ENCODE measurements around the gene SOD1. TPM values are rescaled to one million over a fixed set of nuclear protein-coding genes. Genes with fewer than 3 reads are reported as not detected.

Gene SOD1
- total RNA-seq, 1 donor from 2014 or later: 87.7 TPM

GRCh38 chr21:31711326-31711725 lies 51.8 kb downstream of the SOD1 start:
- DNase-seq (ENCODE audit: low spot score in 2 of 2): no peak
- intact Hi-C loops (cut with DNase I): loop anchor here (2.0 kb wide), 1 partner anchor 21 kb away; the partner anchor contains the start of gene SCAF4

DNA sequence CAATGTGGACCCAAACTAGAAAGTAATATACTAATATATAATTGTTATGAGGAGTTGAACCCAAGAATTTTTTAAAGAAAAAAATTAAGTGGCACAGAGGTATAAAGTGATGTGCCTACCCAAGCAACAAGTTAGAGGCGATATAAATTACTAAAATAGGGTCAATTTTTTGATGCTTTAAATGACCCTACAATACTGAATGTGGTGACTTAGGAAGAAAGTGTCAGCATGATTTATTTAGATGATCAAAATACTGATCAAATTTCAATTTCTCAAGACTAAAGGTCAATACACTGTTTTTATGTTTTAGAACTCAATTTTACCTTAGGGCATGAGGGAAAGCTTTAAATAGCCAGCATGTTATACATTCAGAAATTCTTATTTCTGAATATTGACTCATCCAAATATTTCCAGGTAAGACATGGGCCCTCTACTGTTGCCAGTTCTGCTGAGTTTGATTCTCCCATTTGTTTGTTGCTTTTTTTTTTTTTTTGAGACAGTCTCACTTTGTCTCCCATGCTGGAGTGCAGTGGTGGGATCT lies 52.3 kb downstream of the SOD1 start:
- Histone ChIP-seq H3K36me3 (no peaks in the 10 kb centered on the region), H3K27ac (no peak overlapping the region), H3K4me3 (no peak overlapping the region), H3K4me1 (peaks cover 6 to 47% of the 10 kb centered on the region in 2 donors), H3K9me3 (no peaks in the 10 kb centered on the region), H3K27me3 (no peaks in the 10 kb centered on the region)
- DNase-seq (ENCODE audit: low spot score in 2 of 2): no peak
- intact Hi-C loops (cut with DNase I): loop anchor here (2.0 kb wide), 1 partner anchor 21 kb away; the partner anchor contains the start of gene SCAF4
- no peak for TF ChIP-seq CTCF (IDR thresholded peaks at IDR 0.05)

More at GRCh38 chr21:31711326-31711725, 51.8 kb downstream of the SOD1 start:
- no peak for TF ChIP-seq CTCF (IDR thresholded peaks at IDR 0.05)
- no peak overlapping the region for H3K4me3 ChIP-seq
- no peaks in the 10 kb centered on the region for H3K36me3 ChIP-seq
- H3K27me3 ChIP-seq: no peaks in the 10 kb centered on the region
- no peak overlapping the region for H3K27ac ChIP-seq
- peaks cover 6 to 47% of the 10 kb centered on the region in 2 donors for H3K4me1 ChIP-seq
- no peaks in the 10 kb centered on the region for H3K9me3 ChIP-seq

- Histone ChIP-seq H3K27me3 (no peaks in the 10 kb centered on the region), H3K36me3 (no peaks in the 10 kb centered on the region), H3K27ac (no peak overlapping the region), H3K4me1 (peaks cover 6 to 45% of the 10 kb centered on the region in 2 donors), H3K4me3 (no peak overlapping the region), H3K9me3 (no peaks in the 10 kb centered on the region)
- TF ChIP-seq CTCF (IDR thresholded peaks at IDR 0.05): no peak
- DNase-seq (ENCODE audit: low spot score in 2 of 2): no peak
- intact Hi-C loops (cut with DNase I): no loop called here
Measured at GRCh38 chr21:31713115-31713514, 53.6 kb downstream of the SOD1 start.

DNA sequence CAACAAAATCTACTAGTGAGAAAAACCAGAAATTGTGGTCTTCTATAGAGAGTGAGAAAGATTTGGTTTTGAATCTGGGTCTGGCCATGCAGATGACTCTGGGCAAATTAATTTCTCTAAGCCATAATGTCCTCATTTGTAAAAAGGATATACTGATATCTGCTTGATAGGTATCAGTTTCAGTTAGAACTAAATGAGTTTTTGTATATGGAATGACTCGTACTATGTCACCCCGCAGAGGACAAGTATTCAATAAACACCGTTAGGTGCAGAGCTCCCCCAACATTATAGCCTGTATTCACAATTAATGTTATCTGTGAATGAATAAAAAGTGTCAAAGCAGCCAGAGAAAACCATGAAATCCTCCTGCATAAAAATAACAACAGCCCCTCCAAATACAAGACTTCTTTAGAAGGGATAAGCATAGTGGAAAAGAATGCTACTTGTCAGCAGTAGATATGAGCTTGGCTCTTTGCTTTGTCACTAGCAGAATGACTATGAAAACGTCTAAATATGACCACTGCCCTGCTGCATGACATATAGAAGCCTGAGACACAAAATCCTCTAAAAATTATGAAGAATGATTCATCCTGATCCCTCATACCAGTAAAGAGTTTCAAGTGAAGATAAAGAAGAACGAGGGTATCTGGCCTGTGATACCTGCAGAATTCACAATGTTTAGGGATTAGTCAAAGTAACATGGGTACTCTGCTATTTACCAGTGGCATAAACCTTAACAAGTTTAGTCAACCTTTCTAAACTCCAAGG lies 54.7 kb downstream of the SOD1 start:
- intact Hi-C loops (cut with DNase I): no loop called here
- H3K9me3 ChIP-seq: no peaks in the 10 kb centered on the region
- no peak overlapping the region for H3K4me3 ChIP-seq
- H3K4me1 ChIP-seq: peaks cover 6 to 41% of the 10 kb centered on the region in 2 donors
- TF ChIP-seq CTCF (IDR thresholded peaks at IDR 0.05): no peak
- no peak overlapping the region for H3K27ac ChIP-seq
- H3K27me3 ChIP-seq: no peaks in the 10 kb centered on the region
- no peak for DNase-seq (ENCODE audit: low spot score in 2 of 2)
- H3K36me3 ChIP-seq: no peaks in the 10 kb centered on the region

GRCh38 chr21:31714741-31715365 lies 55.4 kb downstream of the SOD1 start:
- Histone ChIP-seq H3K9me3 (no peaks in the 10 kb centered on the region), H3K4me3 (no peak overlapping the region), H3K27ac (no peak overlapping the region), H3K4me1 (peaks cover 6 to 38% of the 10 kb centered on the region in 2 donors), H3K36me3 (no peaks in the 10 kb centered on the region), H3K27me3 (no peaks in the 10 kb centered on the region)
- DNase-seq (ENCODE audit: low spot score in 2 of 2): no peak
- no peak for TF ChIP-seq CTCF (IDR thresholded peaks at IDR 0.05)
- intact Hi-C loops (cut with DNase I): no loop called here

Data from ascending aorta (tissue), 2 donors.